ENCODE data around the gene UBAC1.
"Not testable (repeated sequence)": the region's sequence is repeated elsewhere in the genome, so short reads cannot be mapped to it uniquely, and the experiment has no call there.

Gene UBAC1

GRCh38 chr9:135959814-135960213, 1.4 kb downstream of the UBAC1 start:
- no peak for DNase-seq (ENCODE audit: low spot score)

GRCh38 chr9:135958485-135958884, 2.7 kb downstream of the UBAC1 start:
- no peak for DNase-seq (ENCODE audit: low spot score)

- no peak for DNase-seq (ENCODE audit: low spot score)
Observed at GRCh38 chr9:135957431-135957830, 3.7 kb downstream of the UBAC1 start.

GRCh38 chr9:135956802-135957174, 4.4 kb downstream of the UBAC1 start:
- no peak for DNase-seq (ENCODE audit: low spot score)

- no peak for DNase-seq (ENCODE audit: low spot score)
Observed at GRCh38 chr9:135955934-135956801, 5.0 kb downstream of the UBAC1 start.

- no peak for DNase-seq (ENCODE audit: low spot score)
Observed at GRCh38 chr9:135952664-135953206, 8.4 kb downstream of the UBAC1 start.

- DNase-seq (ENCODE audit: low spot score) = peak; percentile 78
Observed at GRCh38 chr9:135951889-135952663, 9.1 kb downstream of the UBAC1 start.

- not testable (repeated sequence) for DNase-seq (ENCODE audit: low spot score)
Observed at GRCh38 chr9:135951310-135951709, 9.9 kb downstream of the UBAC1 start.

- not testable (repeated sequence) for DNase-seq (ENCODE audit: low spot score)
Observed at GRCh38 chr9:135950841-135951240, 10.3 kb downstream of the UBAC1 start.

- no peak for DNase-seq (ENCODE audit: low spot score)
Observed at GRCh38 chr9:135950135-135950682, 11.0 kb downstream of the UBAC1 start.

GRCh38 chr9:135949501-135950134, 11.6 kb downstream of the UBAC1 start:
- no peak for DNase-seq (ENCODE audit: low spot score)

GRCh38 chr9:135948968-135949367, 12.2 kb downstream of the UBAC1 start:
- no peak for DNase-seq (ENCODE audit: low spot score)

- no peak for DNase-seq (ENCODE audit: low spot score)
Observed at GRCh38 chr9:135948446-135948845, 12.7 kb downstream of the UBAC1 start.

- DNase-seq (ENCODE audit: low spot score) = no peak
Observed at GRCh38 chr9:135947582-135947981, 13.6 kb downstream of the UBAC1 start.

GRCh38 chr9:135947105-135947504, 14.1 kb downstream of the UBAC1 start:
- DNase-seq (ENCODE audit: low spot score) = not testable (repeated sequence)

GRCh38 chr9:135946392-135946994, 14.7 kb downstream of the UBAC1 start:
- no peak for DNase-seq (ENCODE audit: low spot score)

GRCh38 chr9:135945969-135946368, 15.2 kb downstream of the UBAC1 start:
- DNase-seq (ENCODE audit: low spot score) = no peak

GRCh38 chr9:135944444-135945252, 16.5 kb downstream of the UBAC1 start:
- DNase-seq (ENCODE audit: low spot score) = no peak

- not testable (repeated sequence) for DNase-seq (ENCODE audit: low spot score)
Observed at GRCh38 chr9:135943604-135944003, 17.6 kb downstream of the UBAC1 start.

- no peak for DNase-seq (ENCODE audit: low spot score)
Observed at GRCh38 chr9:135941288-135941995, 19.7 kb downstream of the UBAC1 start.

All from kidney tubule cell (primary cell).